GM12873 (cell line): Measurements from ENCODE around the gene SCAI.

ENCODE experiments used
- CTCF ChIP-seq: IDR thresholded peaks from 2 replicates; pipeline ENCODE4 v1.5.1; 2012; ENCODE audit warnings: low read depth, mild to moderate bottlenecking, moderate library complexity, low read length, control low read depth; ENCODE audit not compliant: insufficient read depth; ENCODE audit errors: missing control alignments

Gene SCAI

GRCh38 chr9:125142560-125143376 lies 560 bp downstream of the SCAI start:
- no peak for TF ChIP-seq CTCF

GRCh38 chr9:125141751-125142150 lies 1.6 kb downstream of the SCAI start:
- no peak for TF ChIP-seq CTCF

- no peak for TF ChIP-seq CTCF
These were observed 2.1 kb downstream of the SCAI start for GRCh38 chr9:125141251-125141650.

- TF ChIP-seq CTCF, result no peak
These were observed 2.8 kb downstream of the SCAI start for GRCh38 chr9:125140576-125140975.

- no peak for TF ChIP-seq CTCF
These were observed 6.1 kb downstream of the SCAI start for GRCh38 chr9:125137200-125137599.

GRCh38 chr9:125134976-125135375 lies 8.4 kb downstream of the SCAI start:
- TF ChIP-seq CTCF, result no peak

GRCh38 chr9:125133403-125134329 lies 9.7 kb downstream of the SCAI start:
- no peak for TF ChIP-seq CTCF
